Fibroblast of peridontal ligament (primary cell): ENCODE data around the gene DENND1A.
"Not testable (repeated sequence)": the region's sequence is repeated elsewhere in the genome, so short reads cannot be mapped to it uniquely, and the experiment has no call there.

Experiments used
- DNase-seq: peaks from one replicate; pipeline ENCODE4 v3.0.0-alpha.2; 2010; ENCODE audit errors: extremely low read depth

DENND1A gene

GRCh38 chr9:123821619-123822018, 108.3 kb downstream of the DENND1A start:
- no peak for DNase-seq

- DNase-seq: no peak
These were observed 109.8 kb downstream of the DENND1A start for GRCh38 chr9:123820139-123820538.

- no peak for DNase-seq
These were observed 113.0 kb downstream of the DENND1A start for GRCh38 chr9:123816817-123817472.

- not testable (repeated sequence) for DNase-seq
These were observed 114.1 kb downstream of the DENND1A start for GRCh38 chr9:123815856-123816255.

- no peak for DNase-seq
These were observed 115.4 kb downstream of the DENND1A start for GRCh38 chr9:123814496-123814895.

- no peak for DNase-seq
These were observed 116.9 kb downstream of the DENND1A start for GRCh38 chr9:123812984-123813383.

- no peak for DNase-seq
These were observed 122.7 kb downstream of the DENND1A start for GRCh38 chr9:123807251-123807650.

GRCh38 chr9:123806829-123807228, 123.1 kb downstream of the DENND1A start:
- DNase-seq: no peak

GRCh38 chr9:123798195-123798594, 131.7 kb downstream of the DENND1A start:
- DNase-seq: no peak

- peak; percentile 18 for DNase-seq
These were observed 133.1 kb downstream of the DENND1A start for GRCh38 chr9:123796618-123797484.

- DNase-seq: no peak
These were observed 133.8 kb downstream of the DENND1A start for GRCh38 chr9:123796094-123796493.

GRCh38 chr9:123795336-123795735, 134.6 kb downstream of the DENND1A start:
- DNase-seq: no peak

- DNase-seq: no peak
These were observed 137.4 kb downstream of the DENND1A start for GRCh38 chr9:123792501-123792900.

GRCh38 chr9:123789554-123790292, 140.2 kb downstream of the DENND1A start:
- DNase-seq: no peak

GRCh38 chr9:123787416-123787815, 142.5 kb downstream of the DENND1A start:
- peak; percentile 54 for DNase-seq

- DNase-seq: peak; percentile 96
These were observed 145.4 kb downstream of the DENND1A start for GRCh38 chr9:123784518-123784917.

GRCh38 chr9:123778232-123778902, 151.6 kb downstream of the DENND1A start:
- no peak for DNase-seq

GRCh38 chr9:123776708-123777537, 153.0 kb downstream of the DENND1A start:
- no peak for DNase-seq

GRCh38 chr9:123775289-123776284, 154.3 kb downstream of the DENND1A start:
- DNase-seq: no peak

GRCh38 chr9:123773783-123774182, 156.1 kb downstream of the DENND1A start:
- DNase-seq: no peak
